ENCODE measurements around the gene COQ9.

DNA sequence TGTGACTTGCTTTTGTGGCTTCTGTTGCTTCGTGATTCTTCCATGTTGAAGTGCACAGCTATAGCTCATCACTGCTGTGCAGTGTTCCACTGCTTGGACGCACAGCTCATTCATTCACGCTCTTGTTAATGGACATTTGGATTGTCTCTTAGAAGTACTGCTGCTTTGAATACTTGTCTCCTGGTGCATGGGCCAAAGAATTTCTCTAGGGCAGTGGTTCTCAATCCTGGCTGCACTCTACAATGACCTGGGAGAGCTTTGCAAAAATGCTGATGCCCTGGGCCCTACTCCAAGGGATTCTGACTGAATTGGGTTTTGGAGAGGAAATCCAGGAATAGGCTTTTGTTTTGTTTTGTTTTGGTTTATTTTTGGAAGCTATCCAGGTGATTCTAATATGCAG is 22.7 kb upstream of the COQ9 start:
- TF ChIP-seq MAX (IDR thresholded peaks at IDR 0.05) (no peak), REST (IDR thresholded peaks at IDR 0.05; ENCODE audit: low read depth) (no peak)
